Left ventricle myocardium superior (tissue), 1 donor: ENCODE measurements around the gene DCTN4. TPM values are rescaled to one million over a fixed set of nuclear protein-coding genes. Genes with fewer than 3 reads are reported as not detected.
A peak's percentile ranks its signal among the peaks of the same experiment; 100 is the strongest.
"Not testable (repeated sequence)": the region's sequence is repeated elsewhere in the genome, so short reads cannot be mapped to it uniquely, and the experiment has no call there.

ENCODE experiments used
- ATAC-seq: fragments of 200-7000 bp; cut with Tn5 transposase; one replicate; pipeline ENCODE4 v1.9.1; 2020; ENCODE audit warnings: mild to moderate bottlenecking, moderate library complexity
- DNase-seq: peaks from one replicate; pipeline ENCODE4 v3.0.0-alpha.2; 2020
- intact Hi-C: fragments of 100-400 bp; cut with micrococcal nuclease; formaldehyde crosslinking; loops from one replicate; pipeline ENCODE4 v1.11.0; 2022
- long read RNA-seq: library from polyadenylated mRNA; unstranded; transcript quantifications from one replicate; pipeline ENCODE4 v2.0.0, GENCODE V29; 2021
- total RNA-seq: library from RNA; stranded (reverse); fragmentation: NEBNext Ultra II Directional; extraction: Animal tissue kit (Norgen Biotek cat#: 25700); gene quantifications from one replicate; pipeline ENCODE4 v1.2.1, GENCODE V29; 2021
- donor health status: DM: no; HTN: yes; CAD: no; lungs with severe emphysema.

DCTN4 gene
- 43.5 TPM for total RNA-seq
- long read RNA-seq, full-length matches to known transcripts: 46 of 69 reads
- long read RNA-seq, partial matches to known transcripts: 20 of 69 reads
- long read RNA-seq, other reads (novel, unspliced or antisense): 3 of 69 reads

- ATAC-seq (peak; percentile 93), DNase-seq (peak; percentile 98)
- intact Hi-C loops: no loop called here
These were observed at the start of gene DCTN4 for GRCh38 chr5:150758531-150759333. TSS of gene DCTN4 (minus strand) at chr5:150759017. CDS start at chr5:150758993, 24 bp downstream.

- DNase-seq (no peak), ATAC-seq (no peak)
- intact Hi-C loops: loop anchor here (5.0 kb wide), 1 partner anchor 43 kb away; the partner anchor contains the start of gene IRGM
These were observed 45.6 kb upstream of the DCTN4 start for GRCh38 chr5:150804388-150804787.

- ATAC-seq: peak; percentile 86
- no peak for DNase-seq
- intact Hi-C loops: loop anchor here (5.0 kb wide), 1 partner anchor 46 kb away; the partner anchor contains the start of gene IRGM
These were observed 42.5 kb upstream of the DCTN4 start for GRCh38 chr5:150801117-150801927.

GRCh38 chr5:150797384-150797783 is 38.6 kb upstream of the DCTN4 start:
- ATAC-seq (no peak), DNase-seq (no peak)
- intact Hi-C loops: no loop called here

- ATAC-seq (no peak), DNase-seq (no peak)
- intact Hi-C loops: no loop called here
These were observed 36.1 kb upstream of the DCTN4 start for GRCh38 chr5:150794927-150795326.

GRCh38 chr5:150793423-150793888 is 34.6 kb upstream of the DCTN4 start:
- DNase-seq, ATAC-seq, intact Hi-C loops: not testable (repeated sequence)

- DNase-seq (no peak), ATAC-seq (no peak)
- intact Hi-C loops: no loop called here
These were observed 32.7 kb upstream of the DCTN4 start for GRCh38 chr5:150791536-150791935.

- intact Hi-C loops: no loop called here
- ATAC-seq: peak; percentile 75
- DNase-seq: no peak
These were observed 31.3 kb upstream of the DCTN4 start for GRCh38 chr5:150789943-150790611.

- ATAC-seq (peak; percentile 26), DNase-seq (no peak)
- intact Hi-C loops: no loop called here
These were observed 30.6 kb upstream of the DCTN4 start for GRCh38 chr5:150789450-150789849.

- ATAC-seq (no peak), DNase-seq (no peak)
- intact Hi-C loops: no loop called here
These were observed 30.2 kb upstream of the DCTN4 start for GRCh38 chr5:150788977-150789376.

- intact Hi-C loops: no loop called here
- no peak for DNase-seq
- ATAC-seq: no peak
These were observed 28.8 kb upstream of the DCTN4 start for GRCh38 chr5:150787656-150788055.

- DNase-seq (no peak), ATAC-seq (no peak)
- intact Hi-C loops: no loop called here
These were observed 28.1 kb upstream of the DCTN4 start for GRCh38 chr5:150786876-150787275.

GRCh38 chr5:150785950-150786349 is 27.1 kb upstream of the DCTN4 start:
- DNase-seq (no peak), ATAC-seq (no peak)
- intact Hi-C loops: no loop called here

- DNase-seq (peak; percentile 46), ATAC-seq (peak; percentile 32)
- intact Hi-C loops: no loop called here
These were observed 24.7 kb upstream of the DCTN4 start for GRCh38 chr5:150783422-150783928.

GRCh38 chr5:150782850-150783249 is 24.0 kb upstream of the DCTN4 start:
- DNase-seq: no peak
- intact Hi-C loops: no loop called here
- ATAC-seq: no peak

GRCh38 chr5:150781706-150782614 is 23.1 kb upstream of the DCTN4 start:
- intact Hi-C loops: no loop called here
- DNase-seq (peak; percentile 76), ATAC-seq (peak; percentile 62)

GRCh38 chr5:150780816-150781221 is 22.0 kb upstream of the DCTN4 start:
- DNase-seq (no peak), ATAC-seq (no peak)
- intact Hi-C loops: no loop called here

GRCh38 chr5:150780187-150780692 is 21.4 kb upstream of the DCTN4 start:
- ATAC-seq: peak; percentile 23
- DNase-seq: peak; percentile 51
- intact Hi-C loops: no loop called here
